HG03108 (cell line): ENCODE results near the gene USP17L18.
"Not testable (repeated sequence)": the region's sequence is repeated elsewhere in the genome, so short reads cannot be mapped to it uniquely, and the experiment has no call there.

ENCODE experiments used
- ATAC-seq: cut with Tn5 transposase; IDR thresholded peaks from one replicate; pipeline ENCODE4 v1.9.1; 2021; ENCODE audit warnings: moderate library complexity; ENCODE audit not compliant: unreplicated experiment

Gene USP17L18

GRCh38 chr4:9247953-9248680 lies at the start of gene USP17L18:
TSS of gene USP17L18 (plus strand) at chr4:9248630. CDS start at chr4:9248630, 0 bp downstream.
- not testable (repeated sequence) for ATAC-seq

GRCh38 chr4:9210357-9210756 lies 38.1 kb upstream of the USP17L18 start, which contains the start of gene USP17L10:
TSS of gene USP17L10 (plus strand) at chr4:9210657. CDS start at chr4:9210657, 0 bp downstream.
- ATAC-seq, result not testable (repeated sequence)

- not testable (repeated sequence) for ATAC-seq
These were observed 33.7 kb upstream of the USP17L18 start for GRCh38 chr4:9214701-9215100.

GRCh38 chr4:9215105-9215504 lies 33.3 kb upstream of the USP17L18 start, which contains the start of gene USP17L11:
TSS of gene USP17L11 (plus strand) at chr4:9215405. CDS start at chr4:9215405, 0 bp downstream.
- not testable (repeated sequence) for ATAC-seq

GRCh38 chr4:9219852-9220251 lies 28.6 kb upstream of the USP17L18 start, which contains the start of gene USP17L12:
TSS of gene USP17L12 (plus strand) at chr4:9220152. CDS start at chr4:9220152, 0 bp downstream.
- not testable (repeated sequence) for ATAC-seq

GRCh38 chr4:9224596-9224995 lies 23.8 kb upstream of the USP17L18 start, which contains the start of gene USP17L13:
TSS of gene USP17L13 (plus strand) at chr4:9224896. CDS start at chr4:9224896, 0 bp downstream.
- ATAC-seq, result not testable (repeated sequence)

GRCh38 chr4:9230249-9230648 lies 18.2 kb upstream of the USP17L18 start:
- ATAC-seq, result not testable (repeated sequence)

- not testable (repeated sequence) for ATAC-seq
These were observed 14.3 kb upstream of the USP17L18 start, which contains the start of gene USP17L15 for GRCh38 chr4:9234085-9234484. TSS of gene USP17L15 (plus strand) at chr4:9234385. CDS start at chr4:9234385, 0 bp downstream.

GRCh38 chr4:9238461-9238860 lies 10.0 kb upstream of the USP17L18 start:
- ATAC-seq, result not testable (repeated sequence)

- ATAC-seq, result not testable (repeated sequence)
These were observed 4.9 kb upstream of the USP17L18 start, which contains the start of gene USP17L17 for GRCh38 chr4:9243579-9243978. TSS of gene USP17L17 (plus strand) at chr4:9243879. CDS start at chr4:9243879, 0 bp downstream.

GRCh38 chr4:9253078-9253477 lies 4.6 kb downstream of the USP17L18 start, which contains the start of gene USP17L19:
TSS of gene USP17L19 (plus strand) at chr4:9253378. CDS start at chr4:9253378, 0 bp downstream.
- not testable (repeated sequence) for ATAC-seq

- not testable (repeated sequence) for ATAC-seq
These were observed 9.4 kb downstream of the USP17L18 start, which contains the start of gene USP17L20 for GRCh38 chr4:9257824-9258223. TSS of gene USP17L20 (plus strand) at chr4:9258124. CDS start at chr4:9258124, 0 bp downstream.

- not testable (repeated sequence) for ATAC-seq
These were observed 14.1 kb downstream of the USP17L18 start, which contains the start of gene USP17L21 for GRCh38 chr4:9262572-9262971. TSS of gene USP17L21 (plus strand) at chr4:9262872. CDS start at chr4:9262872, 0 bp downstream.

- not testable (repeated sequence) for ATAC-seq
These were observed 18.9 kb downstream of the USP17L18 start, which contains the start of gene USP17L22 for GRCh38 chr4:9267319-9267718. TSS of gene USP17L22 (plus strand) at chr4:9267619. CDS start at chr4:9267619, 0 bp downstream.

GRCh38 chr4:9271719-9272118 lies 23.3 kb downstream of the USP17L18 start:
- not testable (repeated sequence) for ATAC-seq
